ENCODE measurements around the gene PBOV1.
"Not testable (repeated sequence)": the region's sequence is repeated elsewhere in the genome, so short reads cannot be mapped to it uniquely, and the experiment has no call there.

Gene PBOV1

GRCh38 chr6:138238368-138238767 lies 20.1 kb upstream of the PBOV1 start:
- DNase-seq (ENCODE audit: low read depth in 3 of 3), result no peak

DNA sequence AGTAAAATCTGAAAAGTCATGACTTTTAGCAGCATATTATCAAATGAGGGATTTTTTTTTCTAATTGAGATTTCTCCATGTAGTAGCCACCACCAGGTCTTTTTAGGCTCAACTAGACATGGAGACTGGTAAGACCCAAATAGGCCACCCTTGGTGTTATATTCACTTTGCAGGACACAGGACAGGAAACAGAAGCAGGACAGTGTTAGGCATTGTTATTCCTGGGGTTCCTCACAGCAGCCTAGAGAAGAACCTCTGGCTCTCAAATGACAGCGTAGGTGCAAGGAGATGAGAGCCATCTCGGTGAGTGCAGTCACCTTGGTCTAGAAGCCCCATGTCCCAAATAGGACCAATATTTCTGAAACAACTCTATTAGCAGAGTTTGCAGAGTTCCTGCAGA lies 19.2 kb upstream of the PBOV1 start:
- no peak for DNase-seq (ENCODE audit: low read depth in 3 of 3)

DNA sequence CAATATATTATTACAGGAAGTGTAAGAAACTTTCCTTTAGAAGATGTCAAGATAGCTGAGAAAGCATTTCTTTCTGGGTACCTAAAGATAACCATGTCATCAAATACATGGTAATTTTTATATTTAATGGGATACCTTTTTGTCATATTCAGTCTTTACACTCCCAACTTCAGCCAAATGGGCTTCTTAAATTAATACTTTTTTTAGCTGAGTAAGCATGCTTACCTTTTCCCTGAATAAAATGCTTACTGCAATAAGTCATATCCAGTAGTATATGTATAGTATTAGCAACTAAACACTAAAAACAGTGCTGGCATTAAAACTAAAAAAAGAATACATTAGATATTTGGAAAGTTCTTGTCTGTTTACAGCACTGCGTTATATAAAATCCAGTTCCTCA lies 17.4 kb upstream of the PBOV1 start:
- DNase-seq (ENCODE audit: low read depth in 3 of 3), result no peak

DNA sequence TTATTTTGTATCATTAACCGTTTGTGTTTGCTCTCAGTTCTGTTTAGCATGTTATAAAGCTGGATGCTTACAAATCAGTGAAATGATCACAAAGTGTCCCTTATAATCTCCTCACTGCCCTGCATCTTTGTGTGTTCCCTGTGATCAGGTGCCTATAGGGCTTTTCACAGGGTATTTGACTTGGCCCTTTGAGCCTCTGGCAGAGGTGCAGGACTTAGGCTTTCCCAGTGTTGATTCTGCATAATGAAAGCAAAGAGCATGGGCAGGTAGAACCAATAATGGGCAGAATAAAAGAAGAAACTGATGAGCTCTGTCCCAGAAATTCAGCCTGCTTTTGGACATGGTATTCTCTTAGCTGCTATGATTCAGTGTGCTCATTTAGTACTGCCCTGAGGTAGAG lies 16.9 kb upstream of the PBOV1 start:
- no peak for DNase-seq (ENCODE audit: low read depth in 3 of 3)

DNA sequence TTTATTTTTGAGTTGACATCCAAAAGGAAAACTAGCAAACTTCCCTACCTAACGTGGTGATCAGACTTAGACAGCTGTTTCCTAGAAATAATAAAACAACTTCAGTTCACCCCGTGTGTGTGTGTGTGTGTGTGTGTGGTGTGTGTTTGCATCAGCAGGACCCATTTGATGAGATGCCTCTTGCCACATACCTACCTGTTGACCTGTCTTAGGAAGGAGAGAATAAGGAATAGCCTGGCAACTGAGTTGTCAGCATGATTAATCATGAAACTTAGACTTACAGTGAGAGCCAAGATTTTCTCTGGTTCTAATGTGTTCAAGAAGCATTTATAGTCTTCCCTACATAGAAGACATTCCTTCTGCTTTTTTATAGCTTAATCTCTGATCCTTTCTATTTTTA lies 16.1 kb upstream of the PBOV1 start:
- DNase-seq (ENCODE audit: low read depth in 3 of 3), result no peak

DNA sequence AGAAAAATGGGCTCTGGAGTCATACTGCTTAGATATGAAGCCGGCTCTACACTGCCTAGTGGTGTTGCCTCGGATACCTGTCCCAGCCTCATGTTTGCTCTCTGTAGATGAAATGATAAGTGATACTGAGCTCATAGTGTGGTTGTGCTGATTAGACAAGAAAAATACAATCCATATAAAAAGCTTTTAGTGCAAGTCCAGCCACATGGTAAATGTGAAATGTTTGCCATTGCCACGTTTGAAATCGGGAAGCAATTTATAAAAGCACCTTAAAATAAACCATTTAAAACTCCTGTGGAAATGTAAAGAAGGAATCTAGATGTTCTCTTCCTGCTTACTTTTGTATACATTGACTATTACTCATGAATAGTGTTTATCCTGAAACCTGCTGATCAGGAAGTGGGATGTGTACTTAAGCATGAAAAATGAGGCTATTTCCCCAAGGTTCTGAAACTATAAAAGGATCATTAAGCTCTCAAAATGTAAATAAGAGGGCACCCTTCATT lies 13.1 kb upstream of the PBOV1 start:
- DNase-seq (ENCODE audit: low read depth in 3 of 3), result no peak

GRCh38 chr6:138230759-138231380 lies 12.6 kb upstream of the PBOV1 start:
- DNase-seq (ENCODE audit: low read depth in 3 of 3), result no peak

GRCh38 chr6:138230221-138230620 lies 11.9 kb upstream of the PBOV1 start:
- DNase-seq (ENCODE audit: low read depth in 3 of 3), result no peak

DNA sequence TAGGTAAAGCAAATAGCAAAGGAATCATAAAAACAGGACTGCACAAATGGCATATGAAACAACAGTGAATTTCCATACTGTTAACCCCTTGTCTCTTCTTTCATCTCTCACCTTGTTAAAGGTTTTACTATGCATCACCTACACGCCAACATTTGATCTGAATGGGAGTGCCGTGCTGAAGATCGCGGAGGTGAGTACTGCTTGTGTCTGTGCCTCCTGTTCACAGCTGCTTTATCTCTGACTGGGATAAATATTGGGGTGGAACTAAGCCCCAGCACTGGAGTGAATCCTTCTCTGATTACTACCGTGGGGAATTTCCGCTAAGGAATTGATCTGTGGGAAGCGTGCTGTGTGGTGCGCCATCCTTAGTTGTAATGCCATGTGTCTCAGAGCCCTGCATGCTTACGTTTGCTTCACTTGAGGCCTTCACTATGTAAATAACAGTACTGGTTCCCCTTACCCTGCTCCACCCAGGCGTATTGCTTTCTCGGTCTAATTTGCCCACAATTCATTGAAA lies 11.4 kb upstream of the PBOV1 start:
- DNase-seq (ENCODE audit: low read depth in 3 of 3), result no peak

- DNase-seq (ENCODE audit: low read depth in 3 of 3), result no peak
Observed at GRCh38 chr6:138229072-138229471, 10.8 kb upstream of the PBOV1 start.

- no peak for DNase-seq (ENCODE audit: low read depth in 3 of 3)
Observed at GRCh38 chr6:138227316-138227781, 9.1 kb upstream of the PBOV1 start.

GRCh38 chr6:138226700-138227315 lies 8.5 kb upstream of the PBOV1 start:
- DNase-seq (ENCODE audit: low read depth in 3 of 3), result no peak

- no peak for DNase-seq (ENCODE audit: low read depth in 3 of 3)
Observed at GRCh38 chr6:138225953-138226352, 7.7 kb upstream of the PBOV1 start.

- DNase-seq (ENCODE audit: low read depth in 3 of 3), result no peak
Observed at GRCh38 chr6:138222901-138223546, 4.7 kb upstream of the PBOV1 start.

GRCh38 chr6:138219901-138220300 lies 1.6 kb upstream of the PBOV1 start:
- no peak for DNase-seq (ENCODE audit: low read depth in 3 of 3)

- DNase-seq (ENCODE audit: low read depth in 3 of 3), result no peak
Observed at GRCh38 chr6:138219398-138219797, 1.1 kb upstream of the PBOV1 start.

- DNase-seq (ENCODE audit: low read depth in 3 of 3), result no peak
Observed at GRCh38 chr6:138215093-138215782, 3.1 kb downstream of the PBOV1 start.

DNA sequence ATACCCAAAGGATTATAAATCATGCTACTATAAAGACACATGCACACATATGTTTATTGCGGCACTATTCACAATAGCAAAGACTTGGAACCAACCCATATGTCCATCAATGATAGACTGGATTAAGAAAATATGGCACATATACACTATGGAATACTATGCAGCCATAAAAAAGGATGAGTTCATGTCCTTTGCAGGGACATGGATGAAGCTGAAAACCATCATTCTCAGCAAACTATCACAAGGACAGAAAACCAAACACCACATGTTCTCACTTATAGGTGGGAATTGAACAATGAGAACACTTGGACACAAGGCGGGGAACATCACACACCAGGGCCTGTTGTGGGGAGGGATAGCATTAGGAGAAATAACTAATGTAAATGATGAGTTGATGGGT lies 5.8 kb downstream of the PBOV1 start:
- DNase-seq (ENCODE audit: low read depth in 3 of 3), result not testable (repeated sequence)

DNA sequence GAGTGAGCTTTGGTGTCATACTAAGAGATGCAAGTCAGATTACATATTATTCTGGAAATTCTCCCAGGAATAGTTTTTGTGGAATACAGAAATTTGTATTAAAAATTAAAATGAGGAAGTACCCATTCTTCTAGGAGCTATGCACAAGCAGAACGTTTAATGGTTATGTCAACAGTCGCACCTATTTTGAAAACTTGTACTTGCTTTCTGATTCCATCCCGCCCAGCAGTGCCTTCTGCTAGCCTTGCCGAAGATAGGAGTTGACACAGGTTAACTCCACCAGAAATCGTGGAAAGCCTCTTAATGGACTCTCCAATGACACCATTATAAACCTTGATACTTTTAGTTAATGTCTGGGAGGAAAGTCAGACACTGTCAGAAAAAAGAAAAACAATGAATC lies 6.7 kb downstream of the PBOV1 start:
- DNase-seq (ENCODE audit: low read depth in 3 of 3), result no peak

DNA sequence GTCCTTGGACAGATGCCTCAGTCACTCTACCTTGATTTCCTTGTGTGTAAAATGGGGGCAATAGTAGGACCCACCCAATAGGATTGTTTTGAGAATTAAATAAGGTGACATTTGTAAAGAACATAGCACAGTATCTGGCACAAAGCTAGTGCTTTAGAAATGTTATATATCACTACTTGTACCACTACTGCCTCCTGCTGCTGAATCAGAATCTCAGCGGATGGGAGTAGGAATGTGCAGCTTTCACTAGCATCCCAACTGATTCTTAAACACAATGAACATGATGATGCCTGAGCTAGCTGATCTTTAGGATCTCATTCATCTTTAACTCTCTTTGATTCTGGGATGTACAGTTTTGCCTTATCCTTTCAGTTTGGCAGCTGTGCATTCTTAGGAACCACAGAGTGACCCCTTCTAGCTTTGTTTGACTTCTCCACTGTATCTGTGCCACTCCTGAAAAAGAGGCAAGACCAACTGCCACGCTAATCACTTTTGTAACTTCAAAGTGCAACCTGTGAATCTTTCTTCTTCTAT lies 7.2 kb downstream of the PBOV1 start:
- no peak for DNase-seq (ENCODE audit: low read depth in 3 of 3)

DNA sequence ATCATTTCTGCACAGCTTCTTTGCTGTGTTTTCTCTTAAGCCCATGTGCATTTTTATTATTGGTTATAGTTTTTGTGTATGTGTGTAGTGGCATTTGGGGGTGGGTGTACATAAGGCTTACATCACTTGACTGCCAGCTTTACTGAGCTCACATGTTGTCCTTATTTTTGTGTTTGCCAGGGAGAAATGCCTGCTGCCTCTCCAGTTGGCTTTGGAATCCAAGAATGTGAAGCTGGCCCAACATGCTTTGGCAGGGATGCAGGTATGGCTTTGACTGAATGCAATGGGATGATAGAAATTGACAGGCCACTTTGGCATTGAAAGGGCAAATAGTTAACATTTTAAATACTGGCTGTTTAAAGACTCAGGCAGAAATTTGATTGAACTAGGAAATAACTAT lies 11.4 kb downstream of the PBOV1 start:
- DNase-seq (ENCODE audit: low read depth in 3 of 3), result no peak

Measured in stimulated activated CD4-positive, alpha-beta T cell treated with anti-CD3 and anti-CD28 coated beads, TNF-alpha, amount 100 ng/mL, for 4 hours (primary cell).